BE2C (cell line): Measurements from ENCODE around the gene BBS5.

ENCODE experiments used
- DNase-seq: peaks from one replicate; pipeline ENCODE4 v3.0.0-alpha.2; 2020
- H3K27me3 ChIP-seq: fragments of 250-450 bp; sonication (Bioruptor Pico); 2 replicates; pipeline ENCODE4 v1.5.1; 2020; ENCODE audit warnings: mild to moderate bottlenecking
- H3K36me3 ChIP-seq: fragments of 250-450 bp; sonication (Bioruptor Pico); 2 replicates; pipeline ENCODE4 v1.5.1; 2020; ENCODE audit warnings: mild to moderate bottlenecking
- H3K4me1 ChIP-seq: fragments of 250-450 bp; sonication (Bioruptor Pico); 2 replicates; pipeline ENCODE4 v1.5.1; 2020
- H3K4me3 ChIP-seq: 2 replicates; pipeline ENCODE4 v1.5.1; 2011; ENCODE audit warnings: low read depth, low read length
- H3K9me3 ChIP-seq: fragments of 250-450 bp; sonication (Bioruptor Pico); 2 replicates; pipeline ENCODE4 v1.5.1; 2020
- TF ChIP-seq, protein P1 (sequence below): IDR thresholded peaks from 2 replicates; pipeline ENCODE4 v1.5.1; 2012; ENCODE audit warnings: mild to moderate bottlenecking, low read depth, low read length

Gene BBS5

DNA sequence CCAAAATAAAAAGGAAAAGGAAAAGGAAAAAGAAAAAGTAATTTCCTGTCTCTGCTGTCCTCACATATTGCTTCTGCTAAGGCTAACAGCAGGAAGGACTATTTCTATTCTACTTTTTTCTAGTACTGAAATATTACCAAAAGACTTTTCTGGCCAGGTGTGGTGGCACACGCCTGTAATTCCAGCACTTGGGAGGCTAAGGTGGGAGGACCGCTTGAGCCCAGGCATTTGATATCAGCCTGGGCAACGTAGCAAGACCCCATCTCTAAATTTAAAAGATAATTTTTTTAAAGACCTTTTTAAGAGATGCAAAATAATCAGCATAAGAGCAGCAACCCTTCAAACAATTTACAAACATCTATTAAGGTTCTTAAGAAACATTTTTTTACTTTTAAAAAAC, 63.1 kb downstream of the BBS5 start:
- no peaks in the 10 kb centered on the region for H3K4me1 ChIP-seq
- no peaks in the 10 kb centered on the region for H3K9me3 ChIP-seq
- DNase-seq: no peak
- H3K27me3 ChIP-seq: no peaks in the 10 kb centered on the region
- TF ChIP-seq, protein P1, sequence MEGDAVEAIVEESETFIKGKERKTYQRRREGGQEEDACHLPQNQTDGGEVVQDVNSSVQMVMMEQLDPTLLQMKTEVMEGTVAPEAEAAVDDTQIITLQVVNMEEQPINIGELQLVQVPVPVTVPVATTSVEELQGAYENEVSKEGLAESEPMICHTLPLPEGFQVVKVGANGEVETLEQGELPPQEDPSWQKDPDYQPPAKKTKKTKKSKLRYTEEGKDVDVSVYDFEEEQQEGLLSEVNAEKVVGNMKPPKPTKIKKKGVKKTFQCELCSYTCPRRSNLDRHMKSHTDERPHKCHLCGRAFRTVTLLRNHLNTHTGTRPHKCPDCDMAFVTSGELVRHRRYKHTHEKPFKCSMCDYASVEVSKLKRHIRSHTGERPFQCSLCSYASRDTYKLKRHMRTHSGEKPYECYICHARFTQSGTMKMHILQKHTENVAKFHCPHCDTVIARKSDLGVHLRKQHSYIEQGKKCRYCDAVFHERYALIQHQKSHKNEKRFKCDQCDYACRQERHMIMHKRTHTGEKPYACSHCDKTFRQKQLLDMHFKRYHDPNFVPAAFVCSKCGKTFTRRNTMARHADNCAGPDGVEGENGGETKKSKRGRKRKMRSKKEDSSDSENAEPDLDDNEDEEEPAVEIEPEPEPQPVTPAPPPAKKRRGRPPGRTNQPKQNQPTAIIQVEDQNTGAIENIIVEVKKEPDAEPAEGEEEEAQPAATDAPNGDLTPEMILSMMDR: no peak
- no peak overlapping the region for H3K4me3 ChIP-seq
- H3K36me3 ChIP-seq: no peaks in the 10 kb centered on the region

DNA sequence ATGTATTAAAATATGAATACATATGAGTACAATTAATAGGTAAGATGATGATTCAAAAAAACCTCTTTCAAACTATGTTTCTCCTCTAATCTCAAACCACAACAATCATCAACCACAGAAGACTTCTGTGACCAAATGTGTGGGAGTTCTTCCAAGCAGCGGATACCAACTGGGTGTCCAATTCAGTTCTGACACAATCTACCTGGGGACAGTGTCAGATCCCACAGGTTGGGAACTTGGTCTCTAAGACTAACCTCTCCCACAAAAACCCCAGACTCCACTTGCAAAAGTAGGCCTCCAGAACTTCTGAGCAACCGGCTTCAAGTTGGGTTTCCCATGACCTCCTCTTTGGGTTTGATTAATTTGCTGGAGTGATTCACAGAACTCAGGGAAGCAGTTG, 67.5 kb downstream of the BBS5 start:
- Histone ChIP-seq H3K9me3 (no peaks in the 10 kb centered on the region), H3K4me3 (no peak overlapping the region), H3K27me3 (no peaks in the 10 kb centered on the region), H3K4me1 (no peaks in the 10 kb centered on the region), H3K36me3 (no peaks in the 10 kb centered on the region)
- DNase-seq: no peak
- TF ChIP-seq, protein P1: no peak
